ENCODE measurements around the gene EFNA4.

Gene EFNA4

DNA sequence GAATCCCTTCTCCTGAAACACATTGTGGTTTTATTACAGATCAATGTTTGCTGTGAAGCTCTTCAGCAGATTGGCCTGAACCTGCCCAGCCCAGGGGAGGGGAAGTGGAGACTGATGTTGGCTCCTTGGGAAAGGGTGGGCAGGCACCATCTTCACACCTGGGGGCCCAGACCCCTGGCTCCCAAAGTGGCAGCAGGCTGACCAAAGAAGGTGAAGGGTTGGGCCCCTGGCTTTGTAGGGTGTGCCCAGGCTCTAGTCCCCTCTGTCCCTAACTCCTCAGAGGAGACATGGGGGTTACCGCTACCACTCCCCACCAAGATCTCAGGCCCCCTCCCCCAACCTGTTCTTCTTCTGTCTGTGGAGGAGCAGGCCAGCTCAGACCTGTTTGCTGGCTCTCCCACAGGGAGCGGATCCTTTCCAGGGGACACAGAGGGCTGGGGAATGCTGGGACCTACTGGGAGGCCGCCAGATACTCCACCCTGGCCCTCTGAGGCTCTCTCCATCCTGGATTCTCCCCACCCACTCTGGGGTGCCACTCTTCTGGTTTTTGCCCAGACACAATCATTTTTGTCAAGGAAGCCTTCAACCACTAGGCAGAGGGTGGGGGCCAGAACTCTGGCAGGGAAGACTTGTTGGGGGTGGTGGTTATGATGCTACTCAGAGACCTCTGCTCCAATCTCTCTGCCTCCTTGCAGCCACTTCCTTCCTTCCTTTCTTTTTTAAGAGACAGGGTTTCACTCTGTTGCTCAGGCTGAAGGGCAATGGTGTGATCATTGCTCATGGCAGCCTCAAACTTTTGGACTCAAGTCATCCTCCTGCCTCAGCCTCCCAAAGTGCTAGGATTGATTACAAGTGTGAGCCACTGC is 10.1 kb downstream of the EFNA4 start:
- DNase-seq (ENCODE audit: low read depth), result no peak

GRCh38 chr1:155075535-155075934 is 12.0 kb downstream of the EFNA4 start:
- no peak for DNase-seq (ENCODE audit: low read depth)

DNA sequence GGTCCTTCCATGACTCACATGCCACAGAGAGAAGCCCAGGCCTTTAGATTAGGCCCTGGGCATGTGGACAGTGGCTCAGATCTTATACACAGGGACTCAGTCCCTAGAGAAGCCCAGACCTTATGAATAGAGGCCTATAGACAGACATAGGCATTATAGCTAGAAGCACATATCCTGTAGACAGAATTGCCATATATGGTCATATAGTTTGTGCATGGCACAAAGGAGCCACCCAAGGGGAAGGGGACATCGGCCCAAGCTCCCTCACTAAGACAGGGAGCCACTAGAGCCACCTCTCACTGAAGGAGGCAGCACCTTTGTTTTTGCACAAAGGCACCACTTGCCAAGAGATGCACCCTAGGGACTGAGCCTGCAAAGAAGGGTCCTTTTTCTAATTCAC is 12.8 kb downstream of the EFNA4 start:
- no peak for DNase-seq (ENCODE audit: low read depth)

- DNase-seq (ENCODE audit: low read depth), result no peak
Observed at GRCh38 chr1:155077346-155077745, 13.8 kb downstream of the EFNA4 start.

- no peak for DNase-seq (ENCODE audit: low read depth)
Observed at GRCh38 chr1:155077758-155078445, 14.4 kb downstream of the EFNA4 start.

DNA sequence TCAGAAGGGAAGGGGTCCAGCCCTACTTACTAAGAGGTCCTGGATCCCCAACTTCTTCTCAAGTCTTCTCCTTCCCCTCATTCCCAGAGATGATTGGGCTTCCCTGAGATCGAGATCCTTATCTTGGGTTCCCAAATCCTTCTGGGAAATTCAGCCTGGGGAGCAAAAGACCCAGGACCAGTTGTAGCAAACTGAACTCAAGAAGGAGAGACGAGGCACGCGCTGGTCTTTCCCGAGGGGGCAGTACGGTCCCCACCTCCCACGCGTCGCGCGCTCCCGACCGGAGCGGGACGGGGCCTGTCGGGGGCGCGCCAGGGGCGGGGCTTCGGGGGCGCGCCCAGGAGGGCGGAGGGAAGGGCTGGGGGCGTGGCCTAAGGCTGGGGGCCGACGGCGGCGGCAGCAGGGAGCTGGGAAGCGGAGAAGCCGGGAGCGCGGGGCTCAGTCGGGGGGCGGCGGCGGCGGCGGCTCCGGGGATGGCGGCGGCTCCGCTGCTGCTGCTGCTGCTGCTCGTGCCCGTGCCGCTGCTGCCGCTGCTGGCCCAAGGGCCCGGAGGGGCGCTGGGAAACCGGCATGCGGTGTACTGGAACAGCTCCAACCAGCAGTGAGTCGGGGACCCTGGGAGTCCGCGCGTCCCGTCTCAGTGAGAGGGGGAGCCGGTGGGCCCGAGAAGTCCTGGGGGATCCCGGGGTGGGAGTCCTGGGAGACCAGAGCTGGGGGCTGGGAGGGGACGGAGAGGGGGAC is 15.1 kb downstream of the EFNA4 start, which contains the start of gene EFNA3:
Gene EFNA3 (plus strand): TSS at position 369 of the 741 bp plus-strand sequence. CDS start 105 bp downstream, at position 474.
- DNase-seq (ENCODE audit: low read depth), result peak; percentile 51

DNA sequence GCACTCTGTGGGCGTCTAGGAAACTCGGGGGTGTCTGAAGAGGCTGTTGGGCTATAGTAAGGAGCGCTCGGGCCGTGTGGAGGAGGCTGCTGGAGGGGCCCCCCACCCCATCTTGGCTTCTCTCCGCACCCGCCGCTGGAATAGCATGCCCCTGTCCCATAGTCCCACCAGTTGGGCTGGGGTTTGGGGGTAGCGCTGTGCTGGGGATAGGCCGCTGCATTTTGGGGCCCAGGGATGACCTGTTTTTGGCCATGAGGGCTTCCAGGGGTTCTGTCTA is 15.6 kb downstream of the EFNA4 start:
- DNase-seq (ENCODE audit: low read depth), result no peak

GRCh38 chr1:155079487-155080311 is 16.2 kb downstream of the EFNA4 start:
- no peak for DNase-seq (ENCODE audit: low read depth)

- DNase-seq (ENCODE audit: low read depth), result no peak
Observed at GRCh38 chr1:155080312-155081228, 17.0 kb downstream of the EFNA4 start.

GRCh38 chr1:155081472-155082300 is 18.1 kb downstream of the EFNA4 start:
- DNase-seq (ENCODE audit: low read depth), result no peak

DNA sequence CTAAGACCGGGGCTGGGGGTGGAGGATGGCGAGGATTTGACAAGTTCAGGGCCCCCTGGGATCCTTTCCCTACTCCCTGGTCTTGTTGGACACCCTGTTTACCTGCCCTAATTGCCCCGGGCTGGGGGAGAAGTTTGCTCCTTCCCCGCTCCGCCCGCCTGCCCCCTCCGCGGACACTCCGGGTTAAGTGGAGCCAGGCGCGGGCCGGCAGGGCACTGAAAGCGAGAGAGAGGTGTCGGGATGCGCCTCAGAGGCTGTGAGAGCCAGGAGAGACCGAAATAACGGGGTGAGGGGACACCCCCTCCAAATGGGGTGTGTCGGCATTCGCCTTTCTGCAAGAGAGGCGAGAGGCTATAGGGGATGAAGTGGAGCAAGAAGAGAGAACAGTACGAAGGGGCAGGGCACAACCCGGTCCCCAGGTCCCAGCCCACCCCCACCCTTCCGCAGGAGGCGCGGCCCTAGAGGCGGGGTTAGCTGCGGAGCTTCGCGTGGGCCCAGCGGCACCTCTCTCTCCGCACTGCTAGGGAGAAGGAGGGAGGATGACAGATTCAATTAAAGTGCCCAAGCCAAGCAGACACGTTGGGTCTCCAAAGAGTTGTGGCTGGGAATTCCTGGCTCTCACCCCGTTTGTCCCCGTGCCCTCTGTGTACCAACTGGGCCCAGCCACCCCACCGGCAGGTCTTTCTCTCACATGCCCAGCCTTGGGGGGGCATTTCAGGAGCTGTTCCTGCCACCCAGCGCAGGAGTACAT is 18.9 kb downstream of the EFNA4 start:
- no peak for DNase-seq (ENCODE audit: low read depth)

- no peak for DNase-seq (ENCODE audit: low read depth)
Observed at GRCh38 chr1:155083052-155083541, 19.6 kb downstream of the EFNA4 start.

- no peak for DNase-seq (ENCODE audit: low read depth)
Observed at GRCh38 chr1:155083865-155084721, 20.6 kb downstream of the EFNA4 start.

DNA sequence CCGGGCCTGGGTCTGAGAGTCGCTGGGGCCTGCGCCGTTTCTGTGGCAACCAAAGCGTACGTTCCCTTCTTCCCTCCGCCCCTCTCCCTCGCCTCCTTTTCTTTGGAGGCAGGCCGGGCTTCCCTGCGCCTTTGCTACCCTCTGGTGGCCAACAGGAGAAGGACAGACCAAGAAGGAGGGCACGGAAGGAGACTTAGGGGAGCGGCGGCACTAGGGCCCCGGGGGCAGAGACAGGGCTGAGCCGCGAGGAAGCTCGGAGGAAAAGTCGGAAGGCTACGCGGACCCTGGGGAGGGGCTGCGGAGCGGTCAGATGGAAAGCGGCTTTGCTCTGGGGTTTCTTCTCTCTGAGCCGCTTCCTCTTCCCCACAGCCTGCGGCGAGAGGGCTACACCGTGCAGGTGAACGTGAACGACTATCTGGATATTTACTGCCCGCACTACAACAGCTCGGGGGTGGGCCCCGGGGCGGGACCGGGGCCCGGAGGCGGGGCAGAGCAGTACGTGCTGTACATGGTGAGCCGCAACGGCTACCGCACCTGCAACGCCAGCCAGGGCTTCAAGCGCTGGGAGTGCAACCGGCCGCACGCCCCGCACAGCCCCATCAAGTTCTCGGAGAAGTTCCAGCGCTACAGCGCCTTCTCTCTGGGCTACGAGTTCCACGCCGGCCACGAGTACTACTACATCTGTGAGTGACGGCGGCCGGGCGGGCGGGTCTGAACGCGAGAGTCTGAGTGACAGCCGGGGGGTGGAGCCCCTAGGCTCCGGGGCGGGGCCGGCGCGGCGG is 21.4 kb downstream of the EFNA4 start:
- DNase-seq (ENCODE audit: low read depth), result peak; percentile 87

DNA sequence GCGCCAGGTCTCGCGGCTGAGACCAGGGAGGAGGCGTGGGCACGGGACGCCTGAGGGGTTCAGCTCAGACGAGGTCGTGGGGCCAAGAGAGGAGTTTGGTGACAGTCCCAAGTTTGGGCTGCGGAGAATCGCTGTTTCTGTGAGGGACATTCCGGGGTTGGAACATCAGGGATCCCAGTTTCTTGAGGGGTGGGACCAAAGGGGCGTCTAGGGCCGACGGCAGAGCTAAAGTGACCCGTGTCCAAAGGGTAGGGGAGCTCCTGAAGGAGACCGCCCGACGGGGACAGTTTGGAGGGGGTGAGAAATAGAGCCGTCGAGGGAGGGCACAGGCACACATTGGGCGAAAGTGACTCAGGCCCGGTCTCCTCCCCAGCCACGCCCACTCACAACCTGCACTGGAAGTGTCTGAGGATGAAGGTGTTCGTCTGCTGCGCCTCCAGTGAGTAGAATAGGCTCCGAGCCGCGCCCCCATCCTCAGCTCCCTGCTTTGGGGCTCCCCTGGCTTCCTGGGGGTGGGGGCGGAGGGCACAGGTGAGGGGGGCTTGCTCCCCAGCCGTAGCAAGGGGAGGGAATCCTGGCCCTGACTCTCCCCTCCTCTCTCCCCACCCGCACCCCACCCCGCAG is 22.1 kb downstream of the EFNA4 start:
- DNase-seq (ENCODE audit: low read depth), result peak; percentile 87

DNA sequence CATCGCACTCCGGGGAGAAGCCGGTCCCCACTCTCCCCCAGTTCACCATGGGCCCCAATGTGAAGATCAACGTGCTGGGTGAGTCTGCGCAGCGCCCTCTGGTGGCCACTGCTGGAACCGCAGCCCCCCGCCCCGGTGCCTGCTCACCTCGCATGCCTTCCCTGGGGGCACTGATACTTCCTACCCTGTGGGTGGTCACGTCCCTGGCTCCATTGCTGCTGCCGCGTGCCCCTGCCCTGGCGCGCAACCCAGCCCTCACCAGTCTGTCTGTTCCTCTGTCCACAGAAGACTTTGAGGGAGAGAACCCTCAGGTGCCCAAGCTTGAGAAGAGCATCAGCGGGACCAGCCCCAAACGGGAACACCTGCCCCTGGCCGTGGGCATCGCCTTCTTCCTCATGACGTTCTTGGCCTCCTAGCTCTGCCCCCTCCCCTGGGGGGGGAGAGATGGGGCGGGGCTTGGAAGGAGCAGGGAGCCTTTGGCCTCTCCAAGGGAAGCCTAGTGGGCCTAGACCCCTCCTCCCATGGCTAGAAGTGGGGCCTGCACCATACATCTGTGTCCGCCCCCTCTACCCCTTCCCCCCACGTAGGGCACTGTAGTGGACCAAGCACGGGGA is 22.7 kb downstream of the EFNA4 start:
- peak; percentile 55 for DNase-seq (ENCODE audit: low read depth)

Measured in stimulated activated CD4-positive, alpha-beta T cell treated with anti-CD3 and anti-CD28 coated beads, Interleukin-2, amount 100 ng/mL, for 4 hours (primary cell).